Activated CD4-positive, alpha-beta T cell treated with anti-CD3 and anti-CD28 coated beads, Interleukin-2, amount 50 U/mL, for 48 hours (primary cell): ENCODE data around the gene ABCA4.
"Not testable (repeated sequence)": the region's sequence is repeated elsewhere in the genome, so short reads cannot be mapped to it uniquely, and the experiment has no call there.

Experiments used
- DNase-seq, 2 experiments: peaks; one replicate each; pipeline ENCODE4 v3.0.0-alpha.2; 2020

The ABCA4 gene

DNA sequence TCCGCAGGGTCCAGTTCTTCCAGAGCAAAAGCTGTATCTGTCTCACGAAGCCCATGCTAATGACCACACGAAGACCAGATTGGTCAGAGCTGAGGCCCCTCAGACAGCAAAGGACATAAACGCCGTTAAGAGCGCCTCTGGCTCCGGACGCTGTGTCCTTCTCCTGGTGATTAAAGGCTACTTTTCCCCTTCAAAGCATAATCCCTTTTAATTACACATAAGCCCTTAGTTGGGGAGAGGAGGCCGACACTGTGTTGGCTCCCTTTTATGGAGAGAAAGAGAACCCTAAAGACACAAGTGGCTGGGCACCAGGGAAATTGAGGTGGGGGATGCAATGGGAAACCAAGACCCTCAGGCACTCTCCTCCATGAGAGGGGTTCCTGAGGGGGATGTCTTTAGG lies at the start of gene ABCA4:
Gene ABCA4, minus strand, starts transcription at position 158 of the 400 bp plus-strand sequence. Its CDS starts 103 bp downstream, at position 55.
- no peak for DNase-seq

DNA sequence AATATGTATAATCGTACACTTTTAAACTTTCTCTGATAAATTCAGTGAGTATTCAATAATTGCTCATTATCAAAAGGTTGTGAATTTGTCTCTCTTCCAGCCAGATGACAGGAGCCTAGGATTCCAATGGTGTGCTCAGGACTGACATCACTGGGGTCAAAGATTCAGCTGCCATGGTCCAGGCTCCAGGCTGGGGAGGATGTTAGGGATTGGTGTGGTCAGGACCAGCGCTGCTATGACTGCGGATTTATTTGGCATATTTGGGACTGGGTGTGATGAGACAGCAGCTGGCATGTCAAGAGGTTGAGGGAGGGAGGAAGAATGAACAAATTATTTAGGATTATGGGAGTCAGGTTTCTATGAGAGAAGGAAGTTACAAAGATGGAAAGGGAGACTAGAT lies 48.2 kb upstream of the ABCA4 start:
- DNase-seq: no peak

- no peak for DNase-seq
Observed at GRCh38 chr1:94165843-94166242, 44.9 kb upstream of the ABCA4 start.

DNA sequence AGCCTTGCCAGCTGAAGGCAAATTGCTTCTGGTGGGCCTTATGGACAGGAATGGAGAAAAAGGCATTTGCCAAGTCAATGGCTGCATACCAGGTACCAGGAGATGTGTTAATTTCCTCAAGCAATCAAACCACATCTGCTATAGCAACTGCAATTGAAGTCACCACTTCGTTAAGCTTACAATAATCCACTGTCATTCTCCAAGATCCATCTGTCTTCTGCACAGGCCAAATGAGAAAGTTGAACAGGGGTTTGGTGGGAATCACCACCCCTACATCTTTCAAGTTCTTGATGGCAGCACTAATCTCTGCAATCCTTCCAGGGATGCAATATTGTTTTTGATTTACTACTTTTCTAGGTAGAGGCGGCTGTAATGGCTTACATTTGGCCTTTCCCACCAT lies 43.9 kb upstream of the ABCA4 start:
- not testable (repeated sequence) for DNase-seq

DNA sequence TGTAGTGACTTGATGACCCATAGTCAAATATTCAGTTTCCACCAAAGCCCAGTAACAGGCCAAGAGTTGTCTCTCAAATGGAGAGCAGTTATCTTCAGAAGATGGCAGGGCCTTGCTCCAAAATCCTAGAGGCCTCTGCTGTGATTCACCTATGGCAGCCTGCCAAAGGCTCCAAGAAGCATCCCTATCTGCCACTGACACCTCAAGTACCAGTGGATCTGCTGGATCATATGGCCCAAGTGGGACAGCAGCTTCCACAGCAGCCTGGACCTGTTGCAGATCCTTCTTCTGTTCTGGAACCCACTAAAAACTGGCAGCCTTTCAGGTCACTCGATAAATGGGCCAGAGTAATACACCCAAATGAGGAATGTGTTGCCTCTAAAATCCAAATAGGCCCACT lies 43.2 kb upstream of the ABCA4 start:
- DNase-seq: not testable (repeated sequence)

- not testable (repeated sequence) for DNase-seq
Observed at GRCh38 chr1:94163249-94163648, 42.3 kb upstream of the ABCA4 start.

DNA sequence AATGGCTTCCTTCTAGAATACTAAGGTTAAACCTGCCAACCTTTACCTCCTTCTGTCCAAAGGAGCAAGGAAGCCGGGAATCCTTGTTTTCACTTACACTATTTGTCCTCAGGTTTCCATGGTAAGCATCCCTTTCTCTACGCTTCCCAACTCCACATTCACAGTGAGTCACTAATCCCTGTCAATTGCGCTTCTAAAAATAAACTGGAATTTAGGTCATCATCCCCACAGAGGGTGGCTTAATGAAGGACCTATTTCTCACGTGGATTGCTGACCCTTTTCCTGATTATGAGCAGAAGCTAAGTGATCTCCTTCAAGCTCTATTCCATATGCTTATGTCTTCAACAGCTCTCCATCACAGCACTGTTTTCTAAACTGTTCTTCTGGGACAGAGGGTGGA lies 39.9 kb upstream of the ABCA4 start:
- DNase-seq: no peak

GRCh38 chr1:94156096-94156625 lies 35.2 kb upstream of the ABCA4 start:
- DNase-seq: no peak

GRCh38 chr1:94154989-94155388 lies 34.0 kb upstream of the ABCA4 start:
- DNase-seq: no peak

DNA sequence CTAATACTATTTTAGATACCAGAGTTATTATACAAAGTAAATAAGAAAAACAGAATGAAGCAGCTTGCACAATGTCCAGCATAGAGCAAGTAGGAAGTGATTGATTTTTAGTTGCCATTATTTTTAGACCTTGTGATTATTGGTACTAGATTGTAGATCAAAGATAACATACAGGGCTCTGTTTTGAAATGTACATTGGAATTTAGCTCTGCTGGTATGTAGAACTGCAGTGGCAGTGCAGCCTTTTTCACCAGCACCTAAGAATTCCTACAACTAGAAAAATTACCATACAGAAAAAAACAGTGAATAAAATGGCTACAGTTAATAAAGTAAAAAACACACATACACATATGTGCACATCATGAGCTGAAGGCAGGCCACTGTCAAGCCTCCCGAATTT lies 32.2 kb upstream of the ABCA4 start:
- no peak for DNase-seq

DNA sequence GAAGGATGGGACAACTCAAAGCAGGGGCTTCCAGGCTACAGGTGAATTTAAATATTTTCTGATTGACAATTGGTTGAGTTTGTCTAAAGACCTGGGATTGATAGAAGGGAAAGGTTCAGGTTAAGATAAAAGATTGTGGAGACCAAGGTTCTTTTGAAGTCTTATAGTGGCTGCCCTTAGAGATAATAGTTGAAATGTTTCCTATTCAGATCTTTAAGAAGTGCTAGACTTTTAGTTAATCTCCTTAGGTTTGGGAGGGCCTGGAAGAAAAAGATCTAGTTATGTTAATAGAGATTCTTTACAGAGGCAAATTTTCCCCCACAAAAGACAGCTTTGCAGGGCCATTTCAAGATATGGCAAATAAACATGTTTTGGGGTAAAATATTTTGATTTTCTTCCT lies 28.2 kb upstream of the ABCA4 start:
- DNase-seq: not testable (repeated sequence)

GRCh38 chr1:94146273-94146672 lies 25.3 kb upstream of the ABCA4 start:
- no peak for DNase-seq

GRCh38 chr1:94144836-94145235 lies 23.9 kb upstream of the ABCA4 start:
- no peak for DNase-seq

- no peak for DNase-seq
Observed at GRCh38 chr1:94143809-94144176, 22.8 kb upstream of the ABCA4 start.

DNA sequence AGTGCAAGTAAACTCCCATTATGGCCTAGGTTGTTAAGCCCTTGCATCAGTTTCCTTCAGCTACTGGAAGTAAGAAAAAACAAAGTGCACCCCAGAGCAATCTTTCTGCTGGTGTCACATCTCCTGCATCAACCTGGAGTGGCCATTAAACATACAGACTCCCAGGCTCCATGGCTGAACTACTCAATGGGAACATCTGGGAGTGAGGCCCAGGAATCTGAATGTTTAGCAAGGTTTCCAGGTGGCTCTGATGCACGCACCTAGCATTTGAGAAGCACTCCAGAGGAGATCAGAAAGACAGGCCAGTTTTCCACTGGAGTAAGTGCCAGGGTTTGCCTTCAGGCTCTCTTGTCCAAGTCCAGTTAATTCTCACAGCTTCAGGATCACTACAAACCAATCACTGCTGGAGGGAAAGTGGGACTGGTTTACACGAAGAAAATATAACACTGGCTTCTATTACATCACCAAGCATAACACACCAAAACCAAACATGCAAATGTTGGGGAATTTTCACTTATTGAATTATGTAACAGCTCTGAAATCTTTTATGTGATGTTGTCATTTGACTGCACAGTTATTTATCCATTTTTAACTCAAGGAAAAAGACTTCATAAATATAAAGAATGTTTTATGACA lies 22.3 kb upstream of the ABCA4 start:
- no peak for DNase-seq

DNA sequence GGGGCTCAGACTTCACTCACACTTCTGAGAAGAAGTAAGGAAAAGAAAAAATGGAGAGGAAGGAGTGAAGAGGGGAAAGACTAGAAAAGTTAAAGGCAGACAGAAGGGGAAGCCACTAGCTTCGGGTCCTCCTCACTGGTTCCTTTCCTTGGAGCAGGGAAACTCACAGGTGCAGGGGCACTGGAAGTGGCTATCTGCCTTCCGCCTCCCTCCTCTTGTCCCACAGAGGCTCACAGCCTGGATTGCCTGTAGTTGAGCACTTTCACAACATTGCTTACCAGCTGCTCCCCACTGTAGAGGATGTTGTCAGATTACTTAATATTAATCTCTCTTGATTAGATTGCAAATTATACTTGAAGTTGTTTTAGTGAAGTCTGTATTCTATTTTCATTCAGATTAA lies 21.6 kb upstream of the ABCA4 start:
- DNase-seq: no peak

GRCh38 chr1:94142022-94142421 lies 21.1 kb upstream of the ABCA4 start:
- no peak for DNase-seq

DNA sequence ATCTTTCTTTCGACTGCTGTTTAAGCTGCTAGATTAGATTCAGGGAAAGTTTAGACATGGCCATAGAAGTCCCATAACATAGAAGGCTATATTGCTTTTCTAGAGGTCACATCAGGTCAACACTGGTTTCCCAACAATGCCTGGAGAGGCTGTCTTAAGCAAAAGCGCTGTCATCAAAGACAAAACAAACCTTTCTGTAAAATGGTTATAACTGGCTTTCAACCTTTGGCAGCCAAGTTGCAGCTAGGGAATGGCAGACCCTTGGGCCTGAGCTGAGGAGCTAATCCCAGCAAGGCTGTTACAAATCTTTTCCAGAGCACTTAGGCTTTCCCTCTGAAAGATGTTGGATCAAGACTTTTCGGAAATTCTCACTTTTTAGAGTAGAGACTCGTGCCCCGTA lies 11.2 kb upstream of the ABCA4 start:
- DNase-seq: no peak

DNA sequence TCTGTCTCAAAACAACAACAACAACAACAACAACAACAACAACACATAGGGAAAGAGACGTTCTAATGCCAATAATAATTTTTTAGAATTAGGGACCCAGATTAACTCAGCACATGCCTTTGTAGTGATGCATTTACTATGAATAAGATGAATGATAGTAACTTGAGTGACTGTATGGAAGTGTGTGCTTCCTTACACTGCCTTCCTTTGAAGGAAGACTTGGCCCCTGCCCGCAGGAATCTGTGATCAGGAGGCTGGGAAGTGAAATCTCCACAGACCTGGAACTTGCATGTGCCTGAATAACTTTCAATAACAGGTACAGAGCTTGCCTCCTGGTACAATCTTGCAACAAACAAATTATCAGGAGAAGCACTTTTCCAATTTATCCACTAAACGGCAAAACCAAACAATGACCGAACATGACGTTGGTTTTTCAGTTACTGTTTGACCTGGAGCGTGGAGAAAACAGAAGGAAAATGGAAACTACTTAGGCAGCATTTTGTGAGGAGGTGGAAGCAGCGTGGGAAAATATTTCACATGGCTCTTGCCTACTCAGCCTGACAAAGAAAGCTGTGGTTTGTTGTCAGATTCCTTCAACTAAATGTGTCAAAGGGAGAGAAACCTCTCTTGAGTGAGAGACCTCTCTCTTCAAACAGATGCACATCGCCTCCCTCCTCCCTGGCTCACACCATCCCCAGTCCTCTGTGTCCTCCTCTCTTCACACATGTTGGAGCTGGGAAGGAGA lies 10.1 kb upstream of the ABCA4 start:
- DNase-seq: no peak

- no peak for DNase-seq
Observed at GRCh38 chr1:94126651-94127050, 5.7 kb upstream of the ABCA4 start.

- DNase-seq: no peak
Observed at GRCh38 chr1:94125551-94126514, 4.9 kb upstream of the ABCA4 start.

DNA sequence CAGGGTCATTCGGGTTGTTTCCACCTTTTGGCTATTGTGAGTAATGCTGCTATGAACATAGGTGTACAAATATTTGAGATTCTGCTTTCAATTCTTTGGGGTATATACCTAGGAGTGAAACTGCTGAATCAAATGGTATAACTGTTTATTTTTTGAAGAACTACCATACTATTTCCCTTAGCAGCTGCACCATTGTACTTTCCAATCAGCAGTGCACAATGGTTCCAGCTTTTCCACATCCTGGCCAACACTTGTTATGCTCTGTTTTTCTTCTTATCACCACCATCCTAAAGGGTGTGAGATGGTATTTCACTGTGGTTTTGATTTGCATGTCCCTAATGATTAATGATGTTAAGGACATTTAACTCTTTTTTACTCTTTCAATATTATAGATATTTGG lies 3.6 kb upstream of the ABCA4 start:
- no peak for DNase-seq
